ENCODE measurements around the gene DBN1. TPM values are rescaled to one million over a fixed set of nuclear protein-coding genes. Genes with fewer than 3 reads are reported as not detected.

DBN1 gene
- total RNA-seq, 1 experiment from 2014 or later = 195 TPM

GRCh38 chr5:177437623-177438022, 35.8 kb downstream of the DBN1 start:
- intact Hi-C loops (cut with micrococcal nuclease; ENCODE audit: unreplicated experiment) = no loop called here
- ATAC-seq (no peak), DNase-seq (ENCODE audit: low read depth, low spot score) (no peak)
- no peaks in the 10 kb centered on the region for H3K9me3 ChIP-seq (ENCODE audit: control insufficient read depth, insufficient read depth, low read depth, low read length)
- no peak for TF ChIP-seq REST (IDR thresholded peaks at IDR 0.05; ENCODE audit: insufficient read depth in 1 of 2, low read depth in 2 of 2, low read length in 1 of 2)
- TF ChIP-seq TCF7L2 (IDR thresholded peaks at IDR 0.05; ENCODE audit: low read depth, low read length) = no peak
- no peak for TF ChIP-seq CTCF (IDR thresholded peaks at IDR 0.05)
- no peak for TF ChIP-seq POLR2AphosphoS5 (IDR thresholded peaks at IDR 0.05; ENCODE audit: low read depth, low read length)
- TF ChIP-seq SIN3A (IDR thresholded peaks at IDR 0.05; ENCODE audit: borderline replicate concordance, insufficient read depth, low read depth, low read length) = no peak
- POLR2A ChIA-PET = no interaction called here
- no peaks in the 10 kb centered on the region for H3K4me1 ChIP-seq (ENCODE audit: control insufficient read depth, insufficient read depth, low read length)
- CTCF ChIA-PET = no interaction called here
- no peak overlapping the region for H3K4me3 ChIP-seq (ENCODE audit: low read depth in 2 of 2, low read length in 2 of 2)
- in situ Hi-C loops (cut with HindIII; ENCODE audit: low pct_unique_long_range_greater_than_20kb, low sequenced_read_pairs) = no loop called here
- H3K36me3 ChIP-seq (ENCODE audit: control insufficient read depth, insufficient read depth, low read length) = no peaks in the 10 kb centered on the region
- H3K27ac ChIP-seq (ENCODE audit: low read length) = no peak overlapping the region
- H3K27me3 ChIP-seq (ENCODE audit: control insufficient read depth, insufficient read depth, low read length) = no peaks in the 10 kb centered on the region
- no TSS peak for BruUV-seq (replicated peaks)

GRCh38 chr5:177435847-177436536, 37.4 kb downstream of the DBN1 start:
- Histone ChIP-seq H3K36me3 (ENCODE audit: control insufficient read depth, insufficient read depth, low read length) (no peaks in the 10 kb centered on the region; the same call in 1 of the 2 replicates), H3K27me3 (ENCODE audit: control insufficient read depth, insufficient read depth, low read length) (no peaks in the 10 kb centered on the region), H3K4me1 (ENCODE audit: control insufficient read depth, insufficient read depth, low read length) (no peaks in the 10 kb centered on the region), H3K4me3 (ENCODE audit: low read depth in 2 of 2, low read length in 2 of 2) (no peak overlapping the region), H3K9me3 (ENCODE audit: control insufficient read depth, insufficient read depth, low read depth, low read length) (no peaks in the 10 kb centered on the region), H3K27ac (ENCODE audit: low read length) (no peak overlapping the region)
- BruUV-seq (replicated peaks) = no TSS peak
- TF ChIP-seq TCF7L2 (IDR thresholded peaks at IDR 0.05; ENCODE audit: low read depth, low read length) = no peak
- TF ChIP-seq CTCF (IDR thresholded peaks at IDR 0.05) = no peak
- no peak for TF ChIP-seq SIN3A (IDR thresholded peaks at IDR 0.05; ENCODE audit: borderline replicate concordance, insufficient read depth, low read depth, low read length)
- TF ChIP-seq POLR2AphosphoS5 (IDR thresholded peaks at IDR 0.05; ENCODE audit: low read depth, low read length) = no peak; the same call in 1 of the 2 replicates
- ATAC-seq (no peak), DNase-seq (ENCODE audit: low read depth, low spot score) (no peak)
- in situ Hi-C loops (cut with HindIII; ENCODE audit: low pct_unique_long_range_greater_than_20kb, low sequenced_read_pairs) = no loop called here
- CTCF ChIA-PET = no interaction called here
- intact Hi-C loops (cut with micrococcal nuclease; ENCODE audit: unreplicated experiment) = no loop called here
- POLR2A ChIA-PET = interaction anchor here (0.6 kb wide), 1 partner anchor 10 kb away, joined by 4 read pairs; no protein-coding TSS in a partner anchor
